ENCODE data around the gene TBX1. TPM values are rescaled to one million over a fixed set of nuclear protein-coding genes. Genes with fewer than 3 reads are reported as not detected.
A peak's percentile ranks its signal among the peaks of the same experiment; 100 is the strongest.

The TBX1 gene
- under 0.01 TPM in 1 of 2 replicates, not detected in the other for total RNA-seq

- no peak within 1 kb of the TSS for H2AFZ ChIP-seq (ENCODE audit: low read length)
Observed at GRCh38 chr22:19760058-19760950, at the start of gene TBX1. Gene TBX1, plus strand, starts transcription at chr22:19760778. Its CDS starts 66 bp downstream, at chr22:19760844.

GRCh38 chr22:19713245-19713644 lies 47.3 kb upstream of the TBX1 start:
- H4K20me1 ChIP-seq (ENCODE audit: insufficient read depth, low read length): no peaks in the 10 kb centered on the region
- no peak overlapping the region for H2AFZ ChIP-seq (ENCODE audit: low read length)
- H3K4me1 ChIP-seq (ENCODE audit: insufficient read depth, low read length): peaks cover 4% of the 10 kb centered on the region
- H3K4me2 ChIP-seq (ENCODE audit: insufficient read depth, low read length): no peak overlapping the region
- H3K27ac ChIP-seq (ENCODE audit: low read depth, low read length): no peak overlapping the region
- no peak overlapping the region for H3K4me3 ChIP-seq (ENCODE audit: insufficient read depth, low read length)
- no peaks in the 10 kb centered on the region for H3K79me2 ChIP-seq (ENCODE audit: insufficient read depth, low read length)
- DNase-seq (ENCODE audit: insufficient read length, low spot score, missing footprints): peak; percentile 49
- TF ChIP-seq CTCF (IDR thresholded peaks at IDR 0.05; ENCODE audit: extremely low read depth, low read depth, low read length): no peak
- no peaks in the 10 kb centered on the region for H3K9me3 ChIP-seq (ENCODE audit: low read depth, low read length)
- H3K36me3 ChIP-seq (ENCODE audit: insufficient read depth, low read length): no peaks in the 10 kb centered on the region
- H3K27me3 ChIP-seq (ENCODE audit: insufficient read depth, low read length): peaks cover 14% of the 10 kb centered on the region

More at GRCh38 chr22:19760058-19760950, at the start of gene TBX1:
- H3K4me1 ChIP-seq (ENCODE audit: insufficient read depth, low read length): no peaks in the 10 kb centered on the region
- H3K9me3 ChIP-seq (ENCODE audit: low read depth, low read length): no peaks in the 10 kb centered on the region
- no peak for DNase-seq (ENCODE audit: insufficient read length, low spot score, missing footprints)
- no peak for TF ChIP-seq CTCF (IDR thresholded peaks at IDR 0.05; ENCODE audit: extremely low read depth, low read depth, low read length)
- H3K4me3 ChIP-seq (ENCODE audit: insufficient read depth, low read length): no peak within 1 kb of the TSS
- no peaks in the 10 kb centered on the region for H3K79me2 ChIP-seq (ENCODE audit: insufficient read depth, low read length)
- H3K27me3 ChIP-seq (ENCODE audit: insufficient read depth, low read length): peaks cover 66% of the 10 kb centered on the region
- no peaks in the 10 kb centered on the region for H3K36me3 ChIP-seq (ENCODE audit: insufficient read depth, low read length)
- no peak within 1 kb of the TSS for H3K27ac ChIP-seq (ENCODE audit: low read depth, low read length)
- peak within 1 kb of the TSS; percentile 36 for H3K4me2 ChIP-seq (ENCODE audit: insufficient read depth, low read length)
- H4K20me1 ChIP-seq (ENCODE audit: insufficient read depth, low read length): no peaks in the 10 kb centered on the region

- H3K4me1 ChIP-seq (ENCODE audit: insufficient read depth, low read length): peaks cover 4% of the 10 kb centered on the region
- no peak for TF ChIP-seq CTCF (IDR thresholded peaks at IDR 0.05; ENCODE audit: extremely low read depth, low read depth, low read length)
Observed at GRCh38 chr22:19713650-19714311, 46.8 kb upstream of the TBX1 start.

More at GRCh38 chr22:19713650-19714311, 46.8 kb upstream of the TBX1 start:
- Histone ChIP-seq H4K20me1 (ENCODE audit: insufficient read depth, low read length) (no peaks in the 10 kb centered on the region), H3K36me3 (ENCODE audit: insufficient read depth, low read length) (no peaks in the 10 kb centered on the region), H3K79me2 (ENCODE audit: insufficient read depth, low read length) (no peaks in the 10 kb centered on the region), H3K27ac (ENCODE audit: low read depth, low read length) (no peak overlapping the region), H3K27me3 (ENCODE audit: insufficient read depth, low read length) (peaks cover 14% of the 10 kb centered on the region), H3K9me3 (ENCODE audit: low read depth, low read length) (no peaks in the 10 kb centered on the region), H3K4me3 (ENCODE audit: insufficient read depth, low read length) (peak overlapping the region; percentile 64), H2AFZ (ENCODE audit: low read length) (peak overlapping the region; percentile 65), H3K4me2 (ENCODE audit: insufficient read depth, low read length) (peak overlapping the region; percentile 65)
- peak; percentile 89 for DNase-seq (ENCODE audit: insufficient read length, low spot score, missing footprints)
